ENCODE measurements around the gene TMEM72.

The TMEM72 gene

GRCh38 chr10:44968500-44969400, 57.6 kb downstream of the TMEM72 start:
- DNase-seq (ENCODE audit: insufficient read length, low spot score) (no peak), FAIRE-seq (peak; percentile 92)
- TF ChIP-seq PAX5 (IDR thresholded peaks at IDR 0.05; ENCODE audit: insufficient read depth, low read length, severe bottlenecking) (no peak), POU2F2 (IDR thresholded peaks at IDR 0.05; ENCODE audit: low read depth, low read length) (0 out of 2 replicates have a peak, but pooled peaks have one; percentile 39)

GRCh38 chr10:44969854-44970253, 58.7 kb downstream of the TMEM72 start:
- TF ChIP-seq SPI1 (IDR thresholded peaks at IDR 0.05; ENCODE audit: low read depth, low read length) (no peak), POLR2A (IDR thresholded peaks at IDR 0.05; ENCODE audit: low read depth, low read length) (no peak), POLR2AphosphoS5 (IDR thresholded peaks at IDR 0.05; ENCODE audit: low read depth, low read length) (no peak), PAX5 (IDR thresholded peaks at IDR 0.05; ENCODE audit: insufficient read depth, low read length, severe bottlenecking) (no peak), TAF1 (IDR thresholded peaks at IDR 0.05; ENCODE audit: low read depth, low read length) (no peak), POU2F2 (IDR thresholded peaks at IDR 0.05; ENCODE audit: low read depth, low read length) (no peak)
- FAIRE-seq (no peak), DNase-seq (ENCODE audit: insufficient read length, low spot score) (no peak)

GRCh38 chr10:44970812-44971395, 59.8 kb downstream of the TMEM72 start:
- FAIRE-seq (no peak), DNase-seq (ENCODE audit: insufficient read length, low spot score) (no peak)
- no peak for TF ChIP-seq POLR2AphosphoS5 (IDR thresholded peaks at IDR 0.05; ENCODE audit: low read depth, low read length)
- no peak for TF ChIP-seq PAX5 (IDR thresholded peaks at IDR 0.05; ENCODE audit: insufficient read depth, low read length, severe bottlenecking)
- no peak for TF ChIP-seq POU2F2 (IDR thresholded peaks at IDR 0.05; ENCODE audit: low read depth, low read length)
- TF ChIP-seq SPI1 (IDR thresholded peaks at IDR 0.05; ENCODE audit: low read depth, low read length): no peak
- TF ChIP-seq TAF1 (IDR thresholded peaks at IDR 0.05; ENCODE audit: low read depth, low read length): no peak
- no peak for TF ChIP-seq POLR2A (IDR thresholded peaks at IDR 0.05; ENCODE audit: low read depth, low read length)

- DNase-seq (ENCODE audit: insufficient read length, low spot score): no peak
- TF ChIP-seq PAX5 (IDR thresholded peaks at IDR 0.05; ENCODE audit: insufficient read depth, low read length, severe bottlenecking) (no peak), TAF1 (IDR thresholded peaks at IDR 0.05; ENCODE audit: low read depth, low read length) (no peak), POLR2AphosphoS5 (IDR thresholded peaks at IDR 0.05; ENCODE audit: low read depth, low read length) (no peak)
- no peak for FAIRE-seq
These were observed 60.3 kb downstream of the TMEM72 start for GRCh38 chr10:44971434-44971833.

GRCh38 chr10:44971935-44972757, 61.0 kb downstream of the TMEM72 start:
- DNase-seq (ENCODE audit: insufficient read length, low spot score) (no peak), FAIRE-seq (no peak)
- TF ChIP-seq TAF1 (IDR thresholded peaks at IDR 0.05; ENCODE audit: low read depth, low read length): no peak
- TF ChIP-seq POU2F2 (IDR thresholded peaks at IDR 0.05; ENCODE audit: low read depth, low read length): no peak
- TF ChIP-seq PAX5 (IDR thresholded peaks at IDR 0.05; ENCODE audit: insufficient read depth, low read length, severe bottlenecking): no peak
- no peak for TF ChIP-seq SPI1 (IDR thresholded peaks at IDR 0.05; ENCODE audit: low read depth, low read length)
- TF ChIP-seq POLR2A (IDR thresholded peaks at IDR 0.05; ENCODE audit: low read depth, low read length): no peak
- TF ChIP-seq POLR2AphosphoS5 (IDR thresholded peaks at IDR 0.05; ENCODE audit: low read depth, low read length): no peak

- FAIRE-seq (no peak), DNase-seq (ENCODE audit: insufficient read length, low spot score) (no peak)
- TF ChIP-seq PAX5 (IDR thresholded peaks at IDR 0.05; ENCODE audit: insufficient read depth, low read length, severe bottlenecking) (no peak), POLR2AphosphoS5 (IDR thresholded peaks at IDR 0.05; ENCODE audit: low read depth, low read length) (no peak), SPI1 (IDR thresholded peaks at IDR 0.05; ENCODE audit: low read depth, low read length) (no peak), POLR2A (IDR thresholded peaks at IDR 0.05; ENCODE audit: low read depth, low read length) (no peak), TAF1 (IDR thresholded peaks at IDR 0.05; ENCODE audit: low read depth, low read length) (no peak), POU2F2 (IDR thresholded peaks at IDR 0.05; ENCODE audit: low read depth, low read length) (no peak)
These were observed 61.8 kb downstream of the TMEM72 start for GRCh38 chr10:44972874-44973306.

GRCh38 chr10:44973323-44974081, 62.4 kb downstream of the TMEM72 start:
- FAIRE-seq (peak; percentile 66), DNase-seq (ENCODE audit: insufficient read length, low spot score) (no peak)
- TF ChIP-seq POLR2AphosphoS5 (IDR thresholded peaks at IDR 0.05; ENCODE audit: low read depth, low read length) (no peak), SPI1 (IDR thresholded peaks at IDR 0.05; ENCODE audit: low read depth, low read length) (no peak), POU2F2 (IDR thresholded peaks at IDR 0.05; ENCODE audit: low read depth, low read length) (no peak), TAF1 (IDR thresholded peaks at IDR 0.05; ENCODE audit: low read depth, low read length) (no peak), POLR2A (IDR thresholded peaks at IDR 0.05; ENCODE audit: low read depth, low read length) (no peak), PAX5 (IDR thresholded peaks at IDR 0.05; ENCODE audit: insufficient read depth, low read length, severe bottlenecking) (no peak)

GRCh38 chr10:44974082-44974627, 63.0 kb downstream of the TMEM72 start:
- FAIRE-seq (no peak), DNase-seq (ENCODE audit: insufficient read length, low spot score) (no peak)
- no peak for TF ChIP-seq PAX5 (IDR thresholded peaks at IDR 0.05; ENCODE audit: insufficient read depth, low read length, severe bottlenecking)
- no peak for TF ChIP-seq TAF1 (IDR thresholded peaks at IDR 0.05; ENCODE audit: low read depth, low read length)
- no peak for TF ChIP-seq SPI1 (IDR thresholded peaks at IDR 0.05; ENCODE audit: low read depth, low read length)
- TF ChIP-seq POLR2AphosphoS5 (IDR thresholded peaks at IDR 0.05; ENCODE audit: low read depth, low read length): no peak
- no peak for TF ChIP-seq POU2F2 (IDR thresholded peaks at IDR 0.05; ENCODE audit: low read depth, low read length)
- TF ChIP-seq POLR2A (IDR thresholded peaks at IDR 0.05; ENCODE audit: low read depth, low read length): no peak

All from GM12891 (cell line).